Rectal smooth muscle tissue (tissue), 1 donor: ENCODE data around the gene GPR84.

Source experiments
- H3K27ac ChIP-seq: one replicate; pipeline ENCODE4 v1.7.0; 2013; ENCODE audit warnings: low read depth, low read length, inconsistent platforms
- H3K27me3 ChIP-seq: one replicate; pipeline ENCODE4 v1.7.0; 2013; ENCODE audit warnings: low read length; ENCODE audit not compliant: control insufficient read depth, insufficient read depth
- H3K36me3 ChIP-seq: one replicate; pipeline ENCODE4 v1.7.0; 2013; ENCODE audit warnings: low read length; ENCODE audit not compliant: control insufficient read depth, insufficient read depth
- H3K4me1 ChIP-seq: one replicate; pipeline ENCODE4 v1.7.0; 2013; ENCODE audit warnings: low read length; ENCODE audit not compliant: control insufficient read depth, insufficient read depth
- H3K4me3 ChIP-seq: one replicate; pipeline ENCODE4 v1.7.0; 2013; ENCODE audit warnings: low read length
- H3K9ac ChIP-seq: one replicate; pipeline ENCODE4 v1.7.0; 2013; ENCODE audit warnings: low read length

GPR84 gene

GRCh38 chr12:54377007-54377406 is 12.7 kb upstream of the GPR84 start:
- H3K4me3 ChIP-seq: no peak overlapping the region
- H3K27me3 ChIP-seq: no peaks in the 10 kb centered on the region
- H3K9ac ChIP-seq: no peak overlapping the region
- peaks cover 3% of the 10 kb centered on the region for H3K4me1 ChIP-seq
- H3K27ac ChIP-seq: peak overlapping the region; percentile 9
- no peaks in the 10 kb centered on the region for H3K36me3 ChIP-seq

- Histone ChIP-seq H3K27me3 (no peaks in the 10 kb centered on the region), H3K4me3 (no peak overlapping the region), H3K9ac (no peak overlapping the region), H3K36me3 (no peaks in the 10 kb centered on the region), H3K27ac (peak overlapping the region; percentile 9), H3K4me1 (peaks cover 3% of the 10 kb centered on the region)
Observed at GRCh38 chr12:54376596-54376995, 12.3 kb upstream of the GPR84 start.

- Histone ChIP-seq H3K27me3 (no peaks in the 10 kb centered on the region), H3K4me3 (no peak overlapping the region), H3K36me3 (no peaks in the 10 kb centered on the region), H3K9ac (no peak overlapping the region), H3K4me1 (peaks cover 3% of the 10 kb centered on the region), H3K27ac (peak overlapping the region; percentile 0)
Observed at GRCh38 chr12:54375259-54375579, 10.9 kb upstream of the GPR84 start.

- Histone ChIP-seq H3K9ac (no peak overlapping the region), H3K36me3 (no peaks in the 10 kb centered on the region), H3K27me3 (no peaks in the 10 kb centered on the region), H3K4me3 (no peak overlapping the region), H3K27ac (peak overlapping the region; percentile 0), H3K4me1 (peaks cover 3% of the 10 kb centered on the region)
Observed at GRCh38 chr12:54374562-54375258, 10.4 kb upstream of the GPR84 start.

- Histone ChIP-seq H3K27me3 (no peaks in the 10 kb centered on the region), H3K9ac (no peak overlapping the region), H3K27ac (no peak overlapping the region), H3K4me1 (no peaks in the 10 kb centered on the region), H3K4me3 (no peak overlapping the region), H3K36me3 (no peaks in the 10 kb centered on the region)
Observed at GRCh38 chr12:54373649-54374561, 9.6 kb upstream of the GPR84 start.

- Histone ChIP-seq H3K36me3 (no peaks in the 10 kb centered on the region), H3K27ac (no peak overlapping the region), H3K27me3 (no peaks in the 10 kb centered on the region), H3K9ac (no peak overlapping the region), H3K4me3 (no peak overlapping the region), H3K4me1 (no peaks in the 10 kb centered on the region)
Observed at GRCh38 chr12:54372113-54372806, 8.0 kb upstream of the GPR84 start.

GRCh38 chr12:54371328-54372112 is 7.2 kb upstream of the GPR84 start:
- no peaks in the 10 kb centered on the region for H3K36me3 ChIP-seq
- H3K4me1 ChIP-seq: no peaks in the 10 kb centered on the region
- no peak overlapping the region for H3K4me3 ChIP-seq
- peak overlapping the region; percentile 21 for H3K27ac ChIP-seq
- no peak overlapping the region for H3K9ac ChIP-seq
- no peaks in the 10 kb centered on the region for H3K27me3 ChIP-seq

- no peaks in the 10 kb centered on the region for H3K36me3 ChIP-seq
- no peaks in the 10 kb centered on the region for H3K27me3 ChIP-seq
- no peaks in the 10 kb centered on the region for H3K4me1 ChIP-seq
- no peak overlapping the region for H3K9ac ChIP-seq
- no peak overlapping the region for H3K27ac ChIP-seq
- peak overlapping the region; percentile 49 for H3K4me3 ChIP-seq
Observed at GRCh38 chr12:54370171-54370730, 6.0 kb upstream of the GPR84 start.

GRCh38 chr12:54369597-54370131 is 5.4 kb upstream of the GPR84 start:
- Histone ChIP-seq H3K27me3 (no peaks in the 10 kb centered on the region), H3K27ac (no peak overlapping the region), H3K4me3 (peak overlapping the region; percentile 7), H3K9ac (no peak overlapping the region), H3K4me1 (no peaks in the 10 kb centered on the region), H3K36me3 (no peaks in the 10 kb centered on the region)

- Histone ChIP-seq H3K4me3 (peak overlapping the region; percentile 45), H3K36me3 (no peaks in the 10 kb centered on the region), H3K4me1 (no peaks in the 10 kb centered on the region)
Observed at GRCh38 chr12:54368709-54369596, 4.7 kb upstream of the GPR84 start.

More at GRCh38 chr12:54368709-54369596, 4.7 kb upstream of the GPR84 start:
- H3K27me3 ChIP-seq: no peaks in the 10 kb centered on the region
- no peak overlapping the region for H3K27ac ChIP-seq
- H3K9ac ChIP-seq: no peak overlapping the region
